HepG2 (cell line): ENCODE measurements around the gene DNAJC5. TPM values are rescaled to one million over a fixed set of nuclear protein-coding genes. Genes with fewer than 3 reads are reported as not detected.

Experiments used
- ARID4A ChIP-seq: sonication (generic); formaldehyde crosslinking; IDR thresholded peaks from 2 replicates; pipeline ENCODE4 v1.5.0; 2020; ENCODE audit warnings: mild to moderate bottlenecking, missing genetic modification reagents, borderline replicate concordance
- ATRX ChIP-seq: sonication (generic); formaldehyde crosslinking; IDR thresholded peaks from 2 replicates; pipeline ENCODE4 v1.4.0; 2020; ENCODE audit warnings: missing genetic modification reagents, borderline replicate concordance
- ETV6 ChIP-seq: sonication (generic); formaldehyde crosslinking; conservative IDR thresholded peaks from 2 replicates; pipeline ENCODE4 v1.4.0; 2020; ENCODE audit warnings: missing genetic modification reagents
- FOXC1 ChIP-seq: sonication (generic); formaldehyde crosslinking; IDR thresholded peaks from 2 replicates; pipeline ENCODE4 v1.8.0; 2022; ENCODE audit warnings: mild to moderate bottlenecking, missing genetic modification reagents, borderline replicate concordance
- KDM1A ChIP-seq: IDR thresholded peaks from 2 replicates; pipeline ENCODE4 v1.6.1; 2016; ENCODE audit warnings: missing compliant biosample characterization
- NAIF1 ChIP-seq: sonication (generic); formaldehyde crosslinking; IDR thresholded peaks from 2 replicates; pipeline ENCODE4 v1.5.0; 2020; ENCODE audit warnings: mild to moderate bottlenecking, missing genetic modification reagents, borderline replicate concordance
- NFAT5 ChIP-seq: sonication (generic); formaldehyde crosslinking; IDR thresholded peaks from 2 replicates; pipeline ENCODE4 v1.4.0; 2020; ENCODE audit warnings: missing genetic modification reagents
- PTBP1 ChIP-seq: fragments of 200-400 bp; formaldehyde crosslinking; IDR thresholded peaks from 2 replicates; pipeline ENCODE4 v1.6.1; 2018; ENCODE audit warnings: low read length, low read depth; ENCODE audit not compliant: poor library complexity, severe bottlenecking
- SNRNP70 ChIP-seq: fragments of 200-400 bp; formaldehyde crosslinking; IDR thresholded peaks from 2 replicates; pipeline ENCODE4 v1.6.1; 2017; ENCODE audit warnings: mild to moderate bottlenecking, low read depth, low read length, moderate library complexity
- ZNF121 ChIP-seq: sonication (generic); formaldehyde crosslinking; IDR thresholded peaks from 2 replicates; pipeline ENCODE4 v1.5.0; 2020; ENCODE audit warnings: mild to moderate bottlenecking, missing genetic modification reagents
- ZNF468 ChIP-seq: sonication (generic); formaldehyde crosslinking; IDR thresholded peaks from 2 replicates; pipeline ENCODE4 v1.8.0; 2022; ENCODE audit warnings: mild to moderate bottlenecking, moderate library complexity, missing genetic modification reagents
- ZNF609 ChIP-seq: sonication (generic); formaldehyde crosslinking; IDR thresholded peaks from 2 replicates; pipeline ENCODE4 v1.4.0; 2020; ENCODE audit warnings: mild to moderate bottlenecking, missing genetic modification reagents, borderline replicate concordance
- ZNF782 ChIP-seq: sonication (generic); formaldehyde crosslinking; IDR thresholded peaks from 2 replicates; pipeline ENCODE4 v1.4.0; 2020; ENCODE audit warnings: missing genetic modification reagents, mild to moderate bottlenecking, borderline replicate concordance
- polyA plus RNA-seq, 8 experiments: library from polyadenylated mRNA; depleted of rRNA in 3 of 8; stranded (reverse) in 7 of 8; unstranded in 1 of 8; fragments of >200 nt; fragmentation: Illumina TruSeq in 4 of 8; extraction: Trizol in 4 of 8; gene quantifications; 2 replicates each; pipeline versions ENCODE4 v1.2.1 to v1.2.3, GENCODE V29; 2011 to 2016; ENCODE audit warnings: low read depth in 4 of 8, missing spikeins in 1 of 8, mixed read lengths in 1 of 8; ENCODE audit not compliant: insufficient read depth in 1 of 8
- total RNA-seq, 5 experiments: library from RNA; depleted of rRNA; stranded (reverse); fragments of >200 nt; fragmentation: Illumina TruSeq; extraction: Trizol; gene quantifications; 2 replicates each; pipeline ENCODE4 v1.2.3, GENCODE V29; 2016; ENCODE audit warnings: low read depth in 1 of 5

The DNAJC5 gene
- total and polyA plus RNA-seq, 2 of the 13 experiments (the other 11 are each of a cell fraction or from before 2014, with no cell fraction given), result 42.8 to 64.5 TPM

DNA sequence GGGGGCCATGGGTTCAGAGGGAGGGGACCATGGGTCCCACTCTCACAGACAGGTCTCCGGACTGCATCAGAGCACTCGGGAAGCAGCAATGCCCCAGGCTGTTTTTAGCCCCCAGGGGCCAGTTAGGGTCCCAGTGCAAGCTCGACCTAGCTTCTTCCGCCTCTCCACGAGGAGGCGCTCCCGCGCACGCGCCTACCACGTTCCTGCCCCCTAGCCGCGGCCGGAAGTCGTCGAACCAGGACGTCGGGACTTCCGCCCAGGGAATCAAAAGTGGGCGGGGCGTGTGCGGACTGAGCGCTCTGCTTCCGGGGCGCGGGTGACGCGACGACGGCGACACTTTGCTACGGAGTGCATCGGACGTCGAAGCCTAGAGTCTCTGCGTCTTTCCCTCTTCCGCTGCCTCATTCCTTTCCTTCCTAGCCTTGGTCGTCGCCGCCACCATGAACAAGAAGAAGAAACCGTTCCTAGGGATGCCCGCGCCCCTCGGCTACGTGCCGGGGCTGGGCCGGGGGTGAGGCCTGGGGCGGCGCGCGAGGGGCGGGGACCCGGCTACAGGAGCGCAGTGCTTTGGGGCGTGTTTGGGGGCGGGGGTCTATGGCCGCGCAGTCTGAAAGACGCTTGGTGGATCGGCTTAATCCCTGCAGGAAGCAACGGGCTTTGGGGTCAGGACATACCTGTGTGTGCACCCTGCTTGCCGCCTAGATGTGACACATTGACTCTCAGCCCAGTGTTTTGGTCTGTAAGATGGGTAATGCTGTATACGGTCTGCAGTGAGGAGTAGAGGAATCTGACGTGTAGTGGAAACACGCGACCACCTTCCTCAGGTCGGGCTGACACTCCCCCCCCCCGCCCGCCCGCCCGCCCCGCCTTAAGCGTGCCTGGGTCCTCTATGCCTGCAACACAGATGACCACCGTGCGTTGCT lies 86.1 kb downstream of the DNAJC5 start, which contains the start of gene PRPF6 (continued):
- TF ChIP-seq ZNF609 (CRISPR knock-in tag), result peak; percentile 37; the same call in 1 of the 2 replicates
- no peak for TF ChIP-seq SNRNP70
- peak; percentile 93; the same call in 1 of the 2 replicates for TF ChIP-seq FOXC1 (CRISPR knock-in tag)
- peak; percentile 78 for TF ChIP-seq ZNF121 (CRISPR knock-in tag)
- TF ChIP-seq ARID4A (CRISPR knock-in tag), result peak; percentile 99
- TF ChIP-seq KDM1A (CRISPR knock-in tag), result peak; percentile 29; the same call in 1 of the 2 replicates
- no peak for TF ChIP-seq ZNF468 (CRISPR knock-in tag)
- TF ChIP-seq ZNF782 (CRISPR knock-in tag), result peak; percentile 92; the same call in 1 of the 2 replicates
- no peak; the same call in 1 of the 2 replicates for TF ChIP-seq NFAT5 (CRISPR knock-in tag)
- peak; percentile 84 for TF ChIP-seq PTBP1
- TF ChIP-seq NAIF1 (CRISPR knock-in tag), result 0 out of 2 replicates have a peak, but pooled peaks have one; percentile 60
- TF ChIP-seq ETV6, result peak; percentile 86
- TF ChIP-seq ATRX (CRISPR knock-in tag), result no peak
